Endothelial cell of umbilical vein (primary cell): ENCODE results near the gene PLXNA1. TPM values are rescaled to one million over a fixed set of nuclear protein-coding genes. Genes with fewer than 3 reads are reported as not detected.

Source experiments
- BruUV-seq: library from RNA; stranded (reverse); fragments of 400-500 nt; replicated peaks from 2 replicates; lab custom pipeline; 2021; lab: Mats Ljungman, UMichigan
- CTCF ChIA-PET: fragments of 300-600, 350-600 bp; sonication (Branson Sonifier 250); formaldehyde crosslinking; loops from one replicate; lab custom pipeline; 2021; ENCODE audit warnings: antibody characterized with exemption, inconsistent platforms; lab: Charles Lee
- POLR2A ChIA-PET: fragments of 300-600, 350-600 bp; sonication (Branson Sonifier 250); formaldehyde crosslinking; loops from one replicate; lab custom pipeline; 2021; ENCODE audit warnings: antibody characterized with exemption, inconsistent platforms; lab: Charles Lee
- DNase-seq: peaks from one replicate; pipeline ENCODE4 v3.0.0-alpha.2; 2011; ENCODE audit warnings: low read depth, low spot score
- FAIRE-seq: peaks from 2 replicates; lab custom pipeline; 2011; peaks lifted over from hg19 to GRCh38; lab: Jason Lieb, UNC
- H2AFZ ChIP-seq: 2 replicates; pipeline ENCODE4 v1.6.0; 2012; ENCODE audit warnings: low read depth, low read length, control low read depth, inconsistent platforms
- H3K27ac ChIP-seq: 2 replicates; pipeline ENCODE4 v1.5.1; 2011; ENCODE audit warnings: low read depth, mild to moderate bottlenecking, control low read depth, low read length, moderate library complexity; ENCODE audit not compliant: insufficient read depth
- H3K27me3 ChIP-seq, 2 experiments: 2 replicates each; pipeline versions ENCODE4 v1.6.0 to v1.6.1; 2011; ENCODE audit warnings: low read length in 2 of 2, mixed read lengths in 1 of 2; ENCODE audit not compliant: control insufficient read depth in 2 of 2, insufficient read depth in 2 of 2
- H3K36me3 ChIP-seq, 2 experiments: 2 replicates in 1 of 2; 3 replicates in 1 of 2; pipeline ENCODE4 v1.5.1; 2011; ENCODE audit warnings: low read length in 2 of 2, mild to moderate bottlenecking in 1 of 2, moderate library complexity in 1 of 2; ENCODE audit not compliant: control insufficient read depth in 2 of 2, insufficient read depth in 2 of 2; ENCODE audit errors: extremely low read depth in 1 of 2
- H3K4me1 ChIP-seq: 3 replicates; pipeline ENCODE4 v1.5.1; 2011; ENCODE audit warnings: mild to moderate bottlenecking, low read length; ENCODE audit not compliant: control insufficient read depth, insufficient read depth; ENCODE audit errors: extremely low read depth
- H3K4me2 ChIP-seq: 2 replicates; pipeline ENCODE4 v1.6.1; 2011; ENCODE audit warnings: low read length, control low read depth, mixed read lengths; ENCODE audit not compliant: insufficient read depth
- H3K4me3 ChIP-seq, 3 experiments: fragments of 200-600 bp in 1 of 3; sonication (generic), shearing (Covaris generic) in 1 of 3; replicated peaks in 1 of 3; 2 replicates each; pipeline ENCODE4 v1.5.1; 2011 to 2016; ENCODE audit warnings: control low read depth in 3 of 3, low read length in 3 of 3, mild to moderate bottlenecking in 2 of 3, inconsistent platforms in 1 of 3, low read depth in 1 of 3, moderate library complexity in 1 of 3; ENCODE audit not compliant: insufficient read depth in 1 of 3
- H3K79me2 ChIP-seq: 2 replicates; pipeline ENCODE4 v1.6.0; 2012; ENCODE audit warnings: low read length, inconsistent platforms; ENCODE audit not compliant: control insufficient read depth, insufficient read depth
- H3K9ac ChIP-seq: replicated peaks from 2 replicates; pipeline ENCODE3; 2011; ENCODE audit warnings: low read length, control low read depth; ENCODE audit not compliant: insufficient read depth; ENCODE audit errors: extremely low read depth
- H3K9me1 ChIP-seq: replicated peaks from 3 replicates; pipeline ENCODE4 v1.6.0; 2011; ENCODE audit warnings: mild to moderate bottlenecking, low read length; ENCODE audit not compliant: control insufficient read depth, insufficient read depth; ENCODE audit errors: extremely low read depth
- H3K9me3 ChIP-seq: replicated peaks from 2 replicates; pipeline ENCODE4 v1.5.1; 2012; ENCODE audit warnings: low read length, inconsistent platforms; ENCODE audit not compliant: control insufficient read depth, insufficient read depth
- H4K20me1 ChIP-seq: replicated peaks from 2 replicates; pipeline ENCODE3; 2011; ENCODE audit warnings: mild to moderate bottlenecking, low read length; ENCODE audit not compliant: control insufficient read depth, insufficient read depth; ENCODE audit errors: extremely low read depth
- CTCF ChIP-seq, 2 donors: IDR thresholded peaks; 1 replicate in 1 of 2; 2 replicates in 1 of 2; pipeline ENCODE4 v1.5.1; 2011; ENCODE audit warnings: low read length in 2 of 2, mild to moderate bottlenecking in 2 of 2, moderate library complexity in 2 of 2, control low read depth in 1 of 2, inconsistent platforms in 1 of 2, low read depth in 1 of 2; ENCODE audit not compliant: insufficient read depth in 1 of 2; ENCODE audit errors: extremely low read depth in 1 of 2
- EZH2 ChIP-seq: IDR thresholded peaks from 2 replicates; pipeline ENCODE4 v1.6.1; 2012; ENCODE audit warnings: borderline replicate concordance, low read depth, mild to moderate bottlenecking, moderate library complexity, low read length, inconsistent platforms; ENCODE audit not compliant: severe bottlenecking
- FOS ChIP-seq: IDR thresholded peaks from 2 replicates; pipeline ENCODE4 v1.6.1; 2011; ENCODE audit warnings: mild to moderate bottlenecking, low read length, moderate library complexity, borderline replicate concordance; ENCODE audit not compliant: insufficient read depth
- GATA2 ChIP-seq: IDR thresholded peaks from 2 replicates; pipeline ENCODE4 v1.7.0; 2011; ENCODE audit warnings: low read depth, mild to moderate bottlenecking, moderate library complexity, mixed read lengths, low read length; ENCODE audit not compliant: insufficient read length, insufficient read depth
- JUN ChIP-seq: IDR thresholded peaks from 2 replicates; pipeline ENCODE4 v1.6.1; 2011; ENCODE audit warnings: borderline replicate concordance, low read depth; ENCODE audit not compliant: insufficient read length, insufficient read depth
- MAX ChIP-seq: IDR thresholded peaks from 2 replicates; pipeline ENCODE4 v1.6.1; 2011; ENCODE audit not compliant: insufficient read depth, insufficient read length
- MYC ChIP-seq: IDR thresholded peaks from one replicate; pipeline ENCODE4 v1.6.1; 2011; ENCODE audit warnings: mild to moderate bottlenecking, low read depth, low read length
- POLR2A ChIP-seq: IDR thresholded peaks from 2 replicates; pipeline ENCODE4 v1.6.1; 2012; ENCODE audit warnings: low read depth, mild to moderate bottlenecking, control low read depth, low read length
- POLR2AphosphoS5 ChIP-seq: IDR thresholded peaks from 2 replicates; pipeline ENCODE4 v1.6.1; 2012; ENCODE audit warnings: low read depth, mild to moderate bottlenecking, control low read depth, low read length, moderate library complexity; ENCODE audit not compliant: insufficient read depth
- dilution Hi-C: fragments of 300-500 bp; cut with MboI; formaldehyde crosslinking; loops from one replicate; pipeline ENCODE4 v1.15.0; 2019; ENCODE audit warnings: low sequenced_read_pairs; ENCODE audit not compliant: extremely low pct_ligation_motif_present
- intact Hi-C: fragments of 100-400 bp; cut with micrococcal nuclease; formaldehyde crosslinking; loops from one replicate; pipeline ENCODE4 v1.10.0; 2022
- polyA plus RNA-seq, 4 experiments: library from polyadenylated mRNA; depleted of rRNA in 3 of 4; stranded (reverse) in 3 of 4; unstranded in 1 of 4; fragments of >200 nt; gene quantifications; 2 replicates each; pipeline versions ENCODE4 v1.2.1 to v1.2.3, GENCODE V29; 2011 to 2012; ENCODE audit warnings: missing spikeins in 1 of 4
- total RNA-seq: library from RNA; stranded (reverse); gene quantifications from 2 replicates; pipeline ENCODE4 v1.2.3, GENCODE V29; 2021

Gene PLXNA1
- total and polyA plus RNA-seq, 2 donors (not counting 3 experiments of a cell fraction or from before 2014, with no cell fraction given) = 14.1 to 18.4 TPM

GRCh38 chr3:126962756-126963155, 20.2 kb upstream of the PLXNA1 start:
- no peak overlapping the region for H3K9ac ChIP-seq
- dilution Hi-C loops (no loop called here), intact Hi-C loops (no loop called here)
- no peak overlapping the region for H3K4me3 ChIP-seq
- POLR2A ChIA-PET = no interaction called here
- no peak overlapping the region for H2AFZ ChIP-seq
- no peak overlapping the region for H3K4me2 ChIP-seq
- no peaks in the 10 kb centered on the region for H3K79me2 ChIP-seq
- CTCF ChIA-PET = interaction anchor here (1.4 to 2.8 kb wide), 2 partner anchors 12 to 35 kb away, joined by 3 to 9 read pairs; no protein-coding TSS in a partner anchor
- TF ChIP-seq GATA2 (no peak), JUN (no peak), POLR2A (no peak), MAX (no peak), EZH2 (no peak)
- peaks cover 4% of the 10 kb centered on the region for H3K4me1 ChIP-seq
- FAIRE-seq (no peak), DNase-seq (no peak)
- H3K9me3 ChIP-seq = no peaks in the 10 kb centered on the region
- no peaks in the 10 kb centered on the region for H4K20me1 ChIP-seq
- no peaks in the 10 kb centered on the region for H3K9me1 ChIP-seq
- H3K27ac ChIP-seq = no peak overlapping the region
- H3K27me3 ChIP-seq = peaks cover 0 to 3% of the 10 kb centered on the region in 2 experiments
- BruUV-seq = no TSS peak
- H3K36me3 ChIP-seq = no peaks in the 10 kb centered on the region

- H3K4me2 ChIP-seq = no peak overlapping the region
- CTCF ChIA-PET = interaction anchor here (0.6 to 1.4 kb wide), 2 partner anchors 36 to 212 kb away, joined by 3 to 4 read pairs; no protein-coding TSS in a partner anchor
- H3K79me2 ChIP-seq = no peaks in the 10 kb centered on the region
- no TSS peak for BruUV-seq
- no peak overlapping the region for H3K27ac ChIP-seq
- POLR2A ChIA-PET = no interaction called here
- peaks cover 0 to 6% of the 10 kb centered on the region in 2 experiments for H3K27me3 ChIP-seq
- no peaks in the 10 kb centered on the region for H3K36me3 ChIP-seq
- intact Hi-C loops (no loop called here), dilution Hi-C loops (no loop called here)
- H4K20me1 ChIP-seq = no peaks in the 10 kb centered on the region
- TF ChIP-seq POLR2A (no peak), EZH2 (no peak), CTCF (IDR thresholded peaks at IDR 0.05; ENCODE audit: extremely low read depth in 1 of 2, insufficient read depth in 1 of 2, low read depth in 1 of 2, low read length in 2 of 2) (no peak), MAX (no peak), FOS (no peak), MYC (no peak), GATA2 (no peak), JUN (no peak), POLR2AphosphoS5 (no peak)
- H3K4me1 ChIP-seq = peaks cover 4% of the 10 kb centered on the region
- FAIRE-seq (no peak), DNase-seq (no peak)
- no peak overlapping the region for H3K4me3 ChIP-seq
- no peaks in the 10 kb centered on the region for H3K9me3 ChIP-seq
- H2AFZ ChIP-seq = no peak overlapping the region
- no peak overlapping the region for H3K9ac ChIP-seq
- H3K9me1 ChIP-seq = no peaks in the 10 kb centered on the region
These were observed 19.4 kb upstream of the PLXNA1 start for GRCh38 chr3:126963261-126964190.
